T follicular helper cell (primary cell): ENCODE data around the gene ARFGAP3.

Source experiments
- DNase-seq: peaks from one replicate; pipeline ENCODE4 v3.0.0-alpha.2; 2020; ENCODE audit warnings: low read depth

ARFGAP3 gene

GRCh38 chr22:42820045-42820763, 36.9 kb downstream of the ARFGAP3 start:
- DNase-seq: no peak

- no peak for DNase-seq
These were observed 37.5 kb downstream of the ARFGAP3 start for GRCh38 chr22:42819412-42820044.

- DNase-seq: no peak
These were observed 39.5 kb downstream of the ARFGAP3 start for GRCh38 chr22:42817556-42817955.

GRCh38 chr22:42816336-42816735, 40.7 kb downstream of the ARFGAP3 start:
- no peak for DNase-seq

GRCh38 chr22:42814616-42815015, 42.5 kb downstream of the ARFGAP3 start:
- DNase-seq: no peak

GRCh38 chr22:42814215-42814614, 42.9 kb downstream of the ARFGAP3 start:
- DNase-seq: no peak

- no peak for DNase-seq
These were observed 43.6 kb downstream of the ARFGAP3 start for GRCh38 chr22:42813501-42813900.

GRCh38 chr22:42811459-42811858, 45.6 kb downstream of the ARFGAP3 start:
- DNase-seq: no peak

- DNase-seq: no peak
These were observed 48.6 kb downstream of the ARFGAP3 start for GRCh38 chr22:42808521-42808920.

GRCh38 chr22:42807185-42807584, 49.9 kb downstream of the ARFGAP3 start:
- DNase-seq: no peak

GRCh38 chr22:42805998-42806830, 50.9 kb downstream of the ARFGAP3 start:
- DNase-seq: no peak

- no peak for DNase-seq
These were observed 51.8 kb downstream of the ARFGAP3 start for GRCh38 chr22:42805016-42805997.

GRCh38 chr22:42803389-42803788, 53.7 kb downstream of the ARFGAP3 start:
- no peak for DNase-seq

- no peak for DNase-seq
These were observed 55.6 kb downstream of the ARFGAP3 start for GRCh38 chr22:42801252-42802080.

GRCh38 chr22:42800451-42801251, 56.4 kb downstream of the ARFGAP3 start:
- no peak for DNase-seq

GRCh38 chr22:42799461-42800405, 57.3 kb downstream of the ARFGAP3 start:
- DNase-seq: no peak

- no peak for DNase-seq
These were observed 58.0 kb downstream of the ARFGAP3 start for GRCh38 chr22:42799061-42799460.

- no peak for DNase-seq
These were observed 60.1 kb downstream of the ARFGAP3 start for GRCh38 chr22:42797011-42797410.

GRCh38 chr22:42796081-42796480, 61.0 kb downstream of the ARFGAP3 start:
- no peak for DNase-seq
